Peyer's patch (tissue), 4 donors: ENCODE data around the gene NCOA3. TPM values are rescaled to one million over a fixed set of nuclear protein-coding genes. Genes with fewer than 3 reads are reported as not detected.

Experiments
- DNase-seq, 3 donors: peaks; one replicate each; pipeline ENCODE4 v3.0.0-alpha.2; 2017 to 2019
- H3K27ac ChIP-seq, 4 donors: fragments of 200-600 bp; sonication (generic); one replicate each; pipeline ENCODE4 v1.5.1; 2016 to 2019
- H3K27me3 ChIP-seq, 2 donors: fragments of 200-600 bp; sonication (generic); one replicate each; pipeline ENCODE4 v1.5.1; 2019
- H3K36me3 ChIP-seq, 3 donors: fragments of 200-600 bp; sonication (generic); one replicate each; pipeline ENCODE4 v1.5.1; 2016 to 2019
- H3K4me1 ChIP-seq, 4 donors: fragments of 200-600 bp; sonication (generic); one replicate each; pipeline ENCODE4 v1.5.1; 2016 to 2019
- H3K4me3 ChIP-seq, 4 donors: fragments of 200-600 bp; sonication (generic); 1 replicate in 3 of 4; 2 replicates in 1 of 4; pipeline ENCODE4 v1.5.1; 2016 to 2019; ENCODE audit warnings: mild to moderate bottlenecking in 1 of 4
- H3K9me3 ChIP-seq, 4 donors: fragments of 200-600 bp; sonication (generic); one replicate each; pipeline ENCODE4 v1.5.1; 2016 to 2019; ENCODE audit warnings: mild to moderate bottlenecking in 1 of 4
- CTCF ChIP-seq, 6 experiments: fragments of 450-650 bp in 4 of 6; fragments of 200-600 bp in 2 of 6; sonication (generic) in 1 of 6; IDR thresholded peaks; one replicate each; pipeline ENCODE4 v1.5.1; 2017 to 2019; ENCODE audit warnings: antibody characterized with exemption in 6 of 6, mild to moderate bottlenecking in 3 of 6, moderate library complexity in 1 of 6
- POLR2A ChIP-seq, 2 donors: fragments of 450-650 bp; IDR thresholded peaks; one replicate each; pipeline ENCODE4 v1.5.1; 2017; ENCODE audit warnings: antibody characterized with exemption in 2 of 2, mild to moderate bottlenecking in 2 of 2, moderate library complexity in 2 of 2
- total RNA-seq, 4 donors: library from RNA; depleted of rRNA; stranded (reverse); fragments of >200 nt; gene quantifications; one replicate each; pipeline ENCODE4 v1.1.0, GENCODE V29; 2016

The NCOA3 gene
- total RNA-seq, 4 donors from 2014 or later = 17.9 to 99.9 (median 26.6) TPM

DNA sequence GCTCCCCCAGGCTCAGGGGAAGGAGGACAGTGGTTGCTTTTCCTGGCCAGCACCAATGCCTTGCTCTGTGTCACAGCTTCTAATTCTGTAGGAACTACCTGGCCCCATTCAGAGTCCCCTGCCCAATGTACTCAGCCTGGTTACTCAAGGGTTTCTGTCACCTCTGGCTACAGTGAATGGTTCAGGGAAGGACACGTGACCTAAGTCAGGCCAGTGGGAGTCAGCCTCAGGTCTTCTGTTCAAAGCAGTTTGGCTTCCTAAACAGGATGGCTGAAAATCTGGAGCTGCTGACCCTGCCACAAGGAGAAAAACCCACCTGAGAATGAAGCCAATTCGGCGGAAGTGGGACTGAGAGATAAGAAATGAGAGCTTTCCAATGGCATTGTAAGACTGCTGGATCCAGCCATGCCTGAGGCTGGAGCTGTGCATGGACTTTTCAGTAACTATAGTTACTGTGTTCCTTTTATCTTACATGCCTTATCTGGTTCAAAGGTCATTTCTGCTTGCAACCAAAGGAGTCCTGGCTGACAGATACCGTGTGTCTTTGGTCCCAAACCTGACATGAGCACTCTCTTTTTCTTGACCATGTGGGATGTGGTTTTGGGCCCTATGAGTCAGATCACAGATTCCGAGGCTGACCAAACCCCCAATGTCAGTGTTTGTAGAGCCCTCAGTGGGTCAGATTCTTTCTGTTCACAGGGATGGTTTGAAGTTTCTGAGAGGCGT lies 179.3 kb downstream of the NCOA3 start:
- no peaks in the 10 kb centered on the region for H3K36me3 ChIP-seq
- TF ChIP-seq POLR2A (IDR thresholded peaks at IDR 0.05) (no peak), CTCF (IDR thresholded peaks at IDR 0.05) (no peak)
- H3K27me3 ChIP-seq = no peaks in the 10 kb centered on the region
- H3K4me1 ChIP-seq = peaks cover 0 to 13% (median 0%) of the 10 kb centered on the region in 4 donors
- no peak overlapping the region for H3K27ac ChIP-seq
- no peak overlapping the region for H3K4me3 ChIP-seq
- no peaks in the 10 kb centered on the region for H3K9me3 ChIP-seq
- DNase-seq = no peak

GRCh38 chr20:47682028-47682783 lies 180.5 kb downstream of the NCOA3 start:
- H3K4me3 ChIP-seq = no peak overlapping the region
- TF ChIP-seq CTCF (IDR thresholded peaks at IDR 0.05) (no peak), POLR2A (IDR thresholded peaks at IDR 0.05) (no peak)
- H3K27me3 ChIP-seq = no peaks in the 10 kb centered on the region
- no peaks in the 10 kb centered on the region for H3K9me3 ChIP-seq
- no peaks in the 10 kb centered on the region for H3K36me3 ChIP-seq
- H3K4me1 ChIP-seq = peaks cover 0 to 13% (median 0%) of the 10 kb centered on the region in 4 donors
- DNase-seq = no peak
- H3K27ac ChIP-seq = peak overlapping the region in 1 of 4 donors; percentile 28

GRCh38 chr20:47682916-47683315 lies 181.2 kb downstream of the NCOA3 start:
- H3K4me3 ChIP-seq = no peak overlapping the region
- H3K9me3 ChIP-seq = no peaks in the 10 kb centered on the region
- H3K27me3 ChIP-seq = no peaks in the 10 kb centered on the region
- H3K36me3 ChIP-seq = no peaks in the 10 kb centered on the region
- H3K27ac ChIP-seq = no peak overlapping the region
- TF ChIP-seq CTCF (IDR thresholded peaks at IDR 0.05) = no peak
- no peak for TF ChIP-seq POLR2A (IDR thresholded peaks at IDR 0.05)
- H3K4me1 ChIP-seq = peaks cover 0 to 13% (median 0%) of the 10 kb centered on the region in 4 donors
- DNase-seq = no peak

DNA sequence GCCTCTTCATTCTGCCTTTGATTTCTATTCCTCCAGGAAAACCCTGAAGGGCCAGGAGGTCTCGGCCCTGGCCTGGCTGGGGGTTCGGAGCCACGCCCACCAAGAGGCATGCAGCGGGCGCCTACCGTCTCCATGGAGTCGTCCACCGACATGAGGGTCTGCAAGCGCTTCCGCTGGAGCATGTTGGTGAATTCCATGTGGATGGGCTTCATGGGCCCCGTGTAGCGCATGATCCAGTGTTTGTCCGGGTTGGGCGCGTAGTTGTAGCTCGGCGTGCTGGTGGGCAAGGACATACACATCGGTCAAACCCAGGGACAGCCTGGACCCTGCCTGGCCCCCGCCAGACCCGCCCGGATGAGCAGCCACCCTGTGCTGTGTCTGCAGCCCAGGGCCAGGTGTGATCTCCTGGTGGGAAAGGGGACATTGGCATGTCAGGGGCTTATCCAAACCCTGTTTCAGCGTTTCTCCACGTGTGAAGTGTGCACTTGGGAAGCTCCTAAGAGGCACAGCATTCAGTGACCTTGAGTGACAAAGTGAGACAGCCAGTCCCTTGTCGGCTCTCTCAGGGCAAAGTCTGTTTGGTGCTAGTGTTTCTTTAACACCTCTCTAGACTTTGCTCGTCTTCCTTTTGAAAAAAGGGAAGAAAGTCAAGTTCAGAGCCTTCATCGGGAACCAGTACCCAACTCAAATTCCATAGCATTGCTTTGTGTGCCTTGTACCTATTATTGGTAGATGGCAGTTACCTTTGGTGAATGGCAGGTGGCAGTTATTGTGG lies 182.8 kb downstream of the NCOA3 start:
- Histone ChIP-seq H3K27ac (no peak overlapping the region), H3K36me3 (peaks cover 0 to 1% (median 0%) of the 10 kb centered on the region in 3 donors), H3K27me3 (no peaks in the 10 kb centered on the region), H3K4me3 (no peak overlapping the region), H3K9me3 (no peaks in the 10 kb centered on the region), H3K4me1 (peaks cover 0 to 13% (median 0%) of the 10 kb centered on the region in 4 donors)
- no peak for DNase-seq
- TF ChIP-seq CTCF (IDR thresholded peaks at IDR 0.05) (no peak), POLR2A (IDR thresholded peaks at IDR 0.05) (no peak)

DNA sequence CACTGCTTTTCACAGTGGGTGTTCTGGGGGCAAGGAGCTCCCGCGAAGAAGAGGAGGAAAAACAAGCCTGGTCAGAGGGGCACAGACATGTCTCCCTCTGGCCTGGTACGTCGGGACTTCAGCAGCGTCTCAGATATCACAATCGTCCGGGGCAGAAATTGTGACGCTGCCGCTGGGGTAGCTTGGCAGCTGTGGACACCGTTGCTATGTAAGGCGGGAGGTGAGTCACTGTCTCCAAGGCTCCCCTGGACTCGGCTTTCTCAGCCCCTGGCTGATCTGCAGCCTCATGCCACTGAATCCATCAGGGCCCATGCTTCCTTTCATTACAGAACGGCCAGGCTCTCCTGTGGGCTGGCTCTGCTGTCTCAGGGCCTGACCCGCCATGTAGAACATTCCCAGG lies 184.9 kb downstream of the NCOA3 start:
- H3K36me3 ChIP-seq = peaks cover 0 to 8% (median 0%) of the 10 kb centered on the region in 3 donors
- no peak overlapping the region for H3K27ac ChIP-seq
- no peaks in the 10 kb centered on the region for H3K9me3 ChIP-seq
- TF ChIP-seq POLR2A (IDR thresholded peaks at IDR 0.05) (no peak), CTCF (IDR thresholded peaks at IDR 0.05) (no peak)
- H3K27me3 ChIP-seq = no peaks in the 10 kb centered on the region
- peaks cover 0 to 13% (median 0%) of the 10 kb centered on the region in 4 donors for H3K4me1 ChIP-seq
- no peak for DNase-seq
- H3K4me3 ChIP-seq = no peak overlapping the region
